OCI-LY1 (cell line): Measurements from ENCODE around the gene MAIP1.

Source experiments
- EZH2 ChIP-seq: fragments of 200-600 bp; sonication (generic), shearing (Covaris generic); IDR thresholded peaks from 2 replicates; pipeline ENCODE4 v1.8.0; 2017; ENCODE audit warnings: borderline replicate concordance, mixed run types, mild to moderate bottlenecking, antibody characterized with exemption, low read length, moderate library complexity, mixed read lengths
- TF ChIP-seq, protein P1 (sequence below): fragments of 200-600 bp; sonication (generic), shearing (Covaris generic); IDR thresholded peaks from 2 replicates; pipeline ENCODE4 v1.5.1; 2017; ENCODE audit warnings: mild to moderate bottlenecking, antibody characterized with exemption, low read length, moderate library complexity, mixed read lengths

GRCh38 chr2:200012401-200012800 is 57.0 kb downstream of the MAIP1 start:
- TF ChIP-seq, protein P1, sequence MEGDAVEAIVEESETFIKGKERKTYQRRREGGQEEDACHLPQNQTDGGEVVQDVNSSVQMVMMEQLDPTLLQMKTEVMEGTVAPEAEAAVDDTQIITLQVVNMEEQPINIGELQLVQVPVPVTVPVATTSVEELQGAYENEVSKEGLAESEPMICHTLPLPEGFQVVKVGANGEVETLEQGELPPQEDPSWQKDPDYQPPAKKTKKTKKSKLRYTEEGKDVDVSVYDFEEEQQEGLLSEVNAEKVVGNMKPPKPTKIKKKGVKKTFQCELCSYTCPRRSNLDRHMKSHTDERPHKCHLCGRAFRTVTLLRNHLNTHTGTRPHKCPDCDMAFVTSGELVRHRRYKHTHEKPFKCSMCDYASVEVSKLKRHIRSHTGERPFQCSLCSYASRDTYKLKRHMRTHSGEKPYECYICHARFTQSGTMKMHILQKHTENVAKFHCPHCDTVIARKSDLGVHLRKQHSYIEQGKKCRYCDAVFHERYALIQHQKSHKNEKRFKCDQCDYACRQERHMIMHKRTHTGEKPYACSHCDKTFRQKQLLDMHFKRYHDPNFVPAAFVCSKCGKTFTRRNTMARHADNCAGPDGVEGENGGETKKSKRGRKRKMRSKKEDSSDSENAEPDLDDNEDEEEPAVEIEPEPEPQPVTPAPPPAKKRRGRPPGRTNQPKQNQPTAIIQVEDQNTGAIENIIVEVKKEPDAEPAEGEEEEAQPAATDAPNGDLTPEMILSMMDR: no peak
- no peak for TF ChIP-seq EZH2
